CD14-positive monocyte (primary cell): Measurements from ENCODE around the gene RHOG. TPM values are rescaled to one million over a fixed set of nuclear protein-coding genes. Genes with fewer than 3 reads are reported as not detected.
A peak's percentile ranks its signal among the peaks of the same experiment; 100 is the strongest.

ENCODE experiments used
- DNase-seq, 3 donors: peaks; one replicate each; pipeline ENCODE4 v3.0.0-alpha.2; 2011 to 2022
- H2AFZ ChIP-seq: 2 replicates; pipeline ENCODE4 v1.6.0; 2012; ENCODE audit warnings: mild to moderate bottlenecking, low read depth, low read length, inconsistent platforms; ENCODE audit not compliant: insufficient read depth, poor library complexity, severe bottlenecking
- H3K27ac ChIP-seq, 2 donors: 1 replicate in 1 of 2; 2 replicates in 1 of 2; pipeline ENCODE4 v1.5.1; 2012 to 2013; ENCODE audit warnings: low read length in 2 of 2, control low read depth in 1 of 2, inconsistent platforms in 1 of 2, low read depth in 1 of 2, mild to moderate bottlenecking in 1 of 2
- H3K27me3 ChIP-seq, 2 donors: one replicate each; pipeline versions ENCODE4 v1.6.0 to v1.6.1; 2011 to 2013; ENCODE audit warnings: low read length in 2 of 2; ENCODE audit not compliant: control insufficient read depth in 2 of 2, insufficient read depth in 2 of 2
- H3K36me3 ChIP-seq, 2 donors: replicated peaks in 1 of 2; 1 replicate in 1 of 2; 2 replicates in 1 of 2; pipeline versions ENCODE4 v1.5.1 to v1.6.1; 2012 to 2013; ENCODE audit warnings: low read length in 2 of 2, control low read depth in 1 of 2, inconsistent platforms in 1 of 2, mild to moderate bottlenecking in 1 of 2; ENCODE audit not compliant: insufficient read depth in 2 of 2, control insufficient read depth in 1 of 2
- H3K4me1 ChIP-seq, 2 donors: 1 replicate in 1 of 2; 2 replicates in 1 of 2; pipeline versions ENCODE4 v1.5.1 to v1.6.1; 2012 to 2013; ENCODE audit warnings: low read length in 2 of 2, control low read depth in 1 of 2, inconsistent platforms in 1 of 2, mild to moderate bottlenecking in 1 of 2, moderate library complexity in 1 of 2; ENCODE audit not compliant: insufficient read depth in 2 of 2, control insufficient read depth in 1 of 2
- H3K4me2 ChIP-seq: replicated peaks from 2 replicates; pipeline ENCODE3; 2012; ENCODE audit warnings: low read length, moderate library complexity, mild to moderate bottlenecking; ENCODE audit not compliant: poor library complexity, severe bottlenecking; ENCODE audit errors: extremely low read depth
- H3K4me3 ChIP-seq, 3 experiments: fragments of 200-600 bp in 1 of 3; sonication (generic) in 1 of 3; replicated peaks in 1 of 3; 1 replicate in 2 of 3; 2 replicates in 1 of 3; pipeline ENCODE4 v1.5.1; 2011 to 2013; ENCODE audit warnings: low read length in 3 of 3, mild to moderate bottlenecking in 3 of 3, control low read depth in 2 of 3, low read depth in 2 of 3, inconsistent platforms in 1 of 3, moderate library complexity in 1 of 3
- H3K79me2 ChIP-seq: 2 replicates; pipeline ENCODE4 v1.6.0; 2012; ENCODE audit warnings: mild to moderate bottlenecking, control low read depth, inconsistent platforms, low read length, moderate library complexity; ENCODE audit not compliant: insufficient read depth
- H3K9ac ChIP-seq: 2 replicates; pipeline ENCODE4 v1.6.0; 2017; ENCODE audit warnings: low read length, mild to moderate bottlenecking; ENCODE audit not compliant: insufficient read depth, poor library complexity, severe bottlenecking
- H3K9me3 ChIP-seq, 2 donors: replicated peaks in 1 of 2; 1 replicate in 1 of 2; 2 replicates in 1 of 2; pipeline versions ENCODE4 v1.5.1 to v1.6.1; 2012 to 2013; ENCODE audit warnings: low read length in 2 of 2, control low read depth in 1 of 2; ENCODE audit not compliant: control insufficient read depth in 1 of 2, insufficient read depth in 1 of 2
- H4K20me1 ChIP-seq: 2 replicates; pipeline ENCODE4 v1.6.0; 2012; ENCODE audit warnings: mild to moderate bottlenecking, low read length, control low read depth, moderate library complexity; ENCODE audit not compliant: insufficient read depth
- H3K27ac Mint-ChIP-seq, 7 donors: one replicate each; pipeline ENCODE4 v1.8.0; 2020; ENCODE audit warnings: mild to moderate bottlenecking in 7 of 7, mixed read lengths in 7 of 7, moderate library complexity in 6 of 7, inconsistent platforms in 2 of 7
- H3K27me3 Mint-ChIP-seq, 3 donors: one replicate each; pipeline ENCODE4 v1.8.0; 2021 to 2022; ENCODE audit warnings: low read depth in 3 of 3, mild to moderate bottlenecking in 3 of 3, mixed read lengths in 3 of 3, moderate library complexity in 3 of 3, inconsistent platforms in 1 of 3
- H3K36me3 Mint-ChIP-seq, 2 donors: one replicate each; pipeline ENCODE4 v1.8.0; 2020; ENCODE audit warnings: mixed read lengths in 2 of 2, inconsistent platforms in 1 of 2, mild to moderate bottlenecking in 1 of 2
- H3K4me1 Mint-ChIP-seq: one replicate; pipeline ENCODE4 v1.8.0; 2020; ENCODE audit warnings: mild to moderate bottlenecking, mixed read lengths
- H3K4me3 Mint-ChIP-seq, 2 donors: one replicate each; pipeline ENCODE4 v1.8.0; 2020; ENCODE audit warnings: mild to moderate bottlenecking in 2 of 2, mixed read lengths in 2 of 2, moderate library complexity in 1 of 2
- H3K9me3 Mint-ChIP-seq, 7 donors: one replicate each; pipeline ENCODE4 v1.8.0; 2020 to 2022; ENCODE audit warnings: mixed read lengths in 7 of 7, mild to moderate bottlenecking in 6 of 7, moderate library complexity in 6 of 7, inconsistent platforms in 2 of 7
- CTCF ChIP-seq: fragments of 200-600 bp; IDR thresholded peaks from one replicate; pipeline ENCODE4 v1.8.0; 2022; ENCODE audit warnings: antibody characterized with exemption, mild to moderate bottlenecking
- WGBS: methylation state at CpG from one replicate; pipeline ENCODE4 v1.1.5; 2013; ENCODE audit warnings: missing lambda C conversion rate; ENCODE audit not compliant: insufficient coverage; 5-methylcytosine and 5-hydroxymethylcytosine counted together
- intact Hi-C, 2 donors: fragments of 100-400 bp; cut with micrococcal nuclease; formaldehyde crosslinking; loops; one replicate each; pipeline versions ENCODE4 v1.15.0 to v1.15.1; 2023
- polyA plus RNA-seq, 3 donors: library from polyadenylated mRNA; depleted of rRNA in 1 of 3; unstranded in 2 of 3; stranded (reverse) in 1 of 3; fragments of 300-500 nt in 2 of 3; fragments of >200 nt in 1 of 3; fragmentation: Illumina TruSeq in 2 of 3; gene quantifications; 1 replicate in 2 of 3; 2 replicates in 1 of 3; pipeline ENCODE4 v1.2.3, GENCODE V29; 2012 to 2021

The RHOG gene
- polyA plus RNA-seq, 3 donors, result 315 to 505 (median 458) TPM

- no peaks in the 10 kb centered on the region for H3K27me3 ChIP-seq
- no peak overlapping the region for H3K27ac ChIP-seq
- 100% methylated on average over 4 of the region's 4 CpGs for WGBS
- no peaks in the 10 kb centered on the region for H3K27me3 Mint-ChIP-seq
- H3K79me2 ChIP-seq, result no peaks in the 10 kb centered on the region
- DNase-seq, result no peak
- H3K4me1 Mint-ChIP-seq, result peaks cover 13% of the 10 kb centered on the region
- no peak overlapping the region for H3K4me2 ChIP-seq
- H4K20me1 ChIP-seq, result no peaks in the 10 kb centered on the region
- H3K9ac ChIP-seq, result no peak overlapping the region
- H3K4me3 Mint-ChIP-seq, result no peak overlapping the region
- no peaks in the 10 kb centered on the region for H3K36me3 ChIP-seq
- intact Hi-C loops, result no loop called here
- H3K27ac Mint-ChIP-seq, result peak overlapping the region in 2 of 7 donors; percentile 18 to 50
- H2AFZ ChIP-seq, result no peak overlapping the region
- H3K9me3 Mint-ChIP-seq, result no peaks in the 10 kb centered on the region
- no peaks in the 10 kb centered on the region for H3K9me3 ChIP-seq
- peaks cover 3 to 6% of the 10 kb centered on the region in 2 donors for H3K36me3 Mint-ChIP-seq
- H3K4me1 ChIP-seq, result peaks cover 10 to 14% of the 10 kb centered on the region in 2 donors
- no peak for TF ChIP-seq CTCF
- no peak overlapping the region for H3K4me3 ChIP-seq
Observed at GRCh38 chr11:3810951-3811350, 29.8 kb downstream of the RHOG start.

- WGBS, result 93% methylated on average over 3 of the region's 3 CpGs
- Mint-ChIP-seq H3K27ac (no peak overlapping the region), H3K27me3 (no peaks in the 10 kb centered on the region), H3K9me3 (no peaks in the 10 kb centered on the region), H3K4me1 (peaks cover 13% of the 10 kb centered on the region), H3K36me3 (peaks cover 3 to 6% of the 10 kb centered on the region in 2 donors), H3K4me3 (no peak overlapping the region)
- Histone ChIP-seq H3K9ac (no peak overlapping the region), H3K27ac (no peak overlapping the region), H3K79me2 (no peaks in the 10 kb centered on the region), H3K36me3 (no peaks in the 10 kb centered on the region), H3K4me2 (no peak overlapping the region), H3K27me3 (no peaks in the 10 kb centered on the region), H3K9me3 (no peaks in the 10 kb centered on the region), H3K4me3 (no peak overlapping the region), H4K20me1 (no peaks in the 10 kb centered on the region), H3K4me1 (peaks cover 10 to 14% of the 10 kb centered on the region in 2 donors), H2AFZ (no peak overlapping the region)
- DNase-seq, result no peak
- no peak for TF ChIP-seq CTCF
- intact Hi-C loops, result no loop called here
Observed at GRCh38 chr11:3810446-3810845, 30.3 kb downstream of the RHOG start.
